ENCODE measurements around the gene LIPT2. TPM values are rescaled to one million over a fixed set of nuclear protein-coding genes. Genes with fewer than 3 reads are reported as not detected.

Gene LIPT2
- total and polyA plus RNA-seq, 2 donors from 2014 or later, result 4.0 to 8.9 TPM

DNA sequence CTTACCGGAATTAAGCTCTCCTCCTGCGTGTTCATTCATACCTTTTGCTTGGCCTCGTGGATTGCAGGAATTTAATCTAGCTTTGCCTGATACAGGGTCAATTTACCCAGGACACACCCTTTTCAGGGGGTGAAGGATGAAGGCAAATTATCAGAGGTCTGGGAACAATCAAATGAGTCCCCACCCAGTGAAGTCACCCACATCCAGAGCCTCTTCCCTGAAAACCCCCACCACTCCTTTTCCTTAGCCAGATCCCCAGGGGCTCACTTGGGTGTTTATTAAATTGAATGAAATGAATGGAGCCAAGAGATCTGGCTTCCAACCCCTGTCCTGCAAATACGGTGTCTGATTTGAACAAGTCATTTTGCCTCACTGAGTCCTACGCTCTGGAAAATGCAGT, 31.0 kb upstream of the LIPT2 start:
- no peak for TF ChIP-seq CTCF (IDR thresholded peaks at IDR 0.05; ENCODE audit: borderline replicate concordance, extremely low read depth, insufficient read depth)
- FAIRE-seq (no peak), DNase-seq (no peak)
- H3K4me1 ChIP-seq (ENCODE audit: control insufficient read depth in 2 of 3, insufficient read depth in 2 of 3, low read depth in 1 of 3, low read length in 3 of 3), result no peaks in the 10 kb centered on the region
- H3K4me3 ChIP-seq (ENCODE audit: low read length in 3 of 3), result no peak overlapping the region
- no peaks in the 10 kb centered on the region for H3K9me3 ChIP-seq (ENCODE audit: control insufficient read depth in 2 of 3, insufficient read depth in 1 of 3, low read length in 3 of 3)
- H3K27ac ChIP-seq (ENCODE audit: low read depth in 2 of 2, low read length in 2 of 2), result no peak overlapping the region
- no peak overlapping the region for H3K9ac ChIP-seq (ENCODE audit: low read length in 3 of 3)
- intact Hi-C loops (cut with DNase I), result no loop called here
- H3K36me3 ChIP-seq (ENCODE audit: control insufficient read depth in 2 of 3, insufficient read depth in 3 of 3, low read length in 3 of 3), result no peaks in the 10 kb centered on the region
- no peaks in the 10 kb centered on the region for H3K27me3 ChIP-seq (ENCODE audit: control insufficient read depth, insufficient read depth, low read length)

GRCh38 chr11:74522776-74523175, 29.3 kb upstream of the LIPT2 start:
- no peaks in the 10 kb centered on the region for H3K4me1 ChIP-seq (ENCODE audit: control insufficient read depth in 2 of 3, insufficient read depth in 2 of 3, low read depth in 1 of 3, low read length in 3 of 3)
- H3K36me3 ChIP-seq (ENCODE audit: control insufficient read depth in 2 of 3, insufficient read depth in 3 of 3, low read length in 3 of 3), result no peaks in the 10 kb centered on the region
- no peak overlapping the region for H3K4me3 ChIP-seq (ENCODE audit: low read length in 3 of 3)
- TF ChIP-seq CTCF (IDR thresholded peaks at IDR 0.05; ENCODE audit: borderline replicate concordance, extremely low read depth, insufficient read depth), result no peak
- H3K9me3 ChIP-seq (ENCODE audit: control insufficient read depth in 2 of 3, insufficient read depth in 1 of 3, low read length in 3 of 3), result no peaks in the 10 kb centered on the region
- FAIRE-seq, result no peak
- intact Hi-C loops (cut with DNase I), result no loop called here
- DNase-seq, result no peak
- no peak overlapping the region for H3K27ac ChIP-seq (ENCODE audit: low read depth in 2 of 2, low read length in 2 of 2)
- no peak overlapping the region for H3K9ac ChIP-seq (ENCODE audit: low read length in 3 of 3)
- H3K27me3 ChIP-seq (ENCODE audit: control insufficient read depth, insufficient read depth, low read length), result no peaks in the 10 kb centered on the region

DNA sequence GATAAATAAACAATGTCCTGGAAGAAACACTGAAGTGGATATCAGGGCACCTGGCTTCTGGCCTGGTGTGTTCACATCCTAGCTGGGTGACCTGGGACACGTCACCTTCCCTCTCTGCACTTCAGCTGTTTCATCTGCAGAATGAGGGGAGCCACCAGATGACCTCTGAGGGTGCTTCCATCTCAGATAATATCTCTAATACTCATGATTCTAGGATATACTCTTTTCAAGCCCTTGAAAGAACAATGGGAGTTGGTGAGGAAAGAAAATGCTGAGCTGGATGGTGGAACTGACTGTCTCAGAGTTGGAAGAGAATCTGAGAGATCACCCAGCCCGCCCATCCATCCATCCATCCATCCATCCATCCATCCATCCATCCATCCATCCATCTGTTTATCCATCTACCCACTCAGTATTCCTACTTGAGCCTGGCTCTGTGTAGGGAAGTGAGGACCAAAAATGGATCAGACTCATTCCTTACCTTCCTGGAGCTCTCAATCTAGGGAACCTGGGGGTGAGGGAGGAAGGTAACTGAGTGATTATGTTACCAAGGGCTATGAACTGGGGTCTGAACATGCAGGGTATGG, 28.2 kb upstream of the LIPT2 start:
- no peaks in the 10 kb centered on the region for H3K4me1 ChIP-seq (ENCODE audit: control insufficient read depth in 2 of 3, insufficient read depth in 2 of 3, low read depth in 1 of 3, low read length in 3 of 3)
- no peak for TF ChIP-seq CTCF (IDR thresholded peaks at IDR 0.05; ENCODE audit: borderline replicate concordance, extremely low read depth, insufficient read depth)
- no peaks in the 10 kb centered on the region for H3K36me3 ChIP-seq (ENCODE audit: control insufficient read depth in 2 of 3, insufficient read depth in 3 of 3, low read length in 3 of 3)
- H3K9ac ChIP-seq (ENCODE audit: low read length in 3 of 3), result no peak overlapping the region
- H3K27ac ChIP-seq (ENCODE audit: low read depth in 2 of 2, low read length in 2 of 2), result no peak overlapping the region
- DNase-seq, result no peak
- no peak overlapping the region for H3K4me3 ChIP-seq (ENCODE audit: low read length in 3 of 3)
- intact Hi-C loops (cut with DNase I), result no loop called here
- no peaks in the 10 kb centered on the region for H3K27me3 ChIP-seq (ENCODE audit: control insufficient read depth, insufficient read depth, low read length)
- FAIRE-seq, result no peak
- H3K9me3 ChIP-seq (ENCODE audit: control insufficient read depth in 2 of 3, insufficient read depth in 1 of 3, low read length in 3 of 3), result no peaks in the 10 kb centered on the region
